ENCODE results near the gene NTN4. TPM values are rescaled to one million over a fixed set of nuclear protein-coding genes. Genes with fewer than 3 reads are reported as not detected.

NTN4 gene
- total RNA-seq, 1 experiment from 2014 or later: 0.17 TPM

GRCh38 chr12:95671265-95671664 lies 119.3 kb downstream of the NTN4 start:
- no peak for DNase-seq
- no peaks in the 10 kb centered on the region for H4K20me1 ChIP-seq (ENCODE audit: control insufficient read depth, insufficient read depth, insufficient read length)
- no peak overlapping the region for H3K27ac ChIP-seq (ENCODE audit: insufficient read length, low read depth, low read length)
- WGBS (ENCODE audit: extremely low coverage, insufficient read length, low lambda C conversion rate): no CpG with 5 or more reads among the region's 6 CpGs
- H3K9ac ChIP-seq (ENCODE audit: extremely low read depth, insufficient read length, low read length): no peak overlapping the region
- H2BK15ac ChIP-seq (ENCODE audit: low read depth, low read length): no peak overlapping the region
- no peak overlapping the region for H3K4ac ChIP-seq (ENCODE audit: low read depth, low read length)
- H3K4me2 ChIP-seq (ENCODE audit: insufficient read depth, insufficient read length, low read length): no peak overlapping the region
- H3K79me1 ChIP-seq (ENCODE audit: insufficient read depth, low read depth, low read length, poor library complexity, severe bottlenecking): no peaks in the 10 kb centered on the region
- H2BK20ac ChIP-seq (ENCODE audit: low read depth, low read length, poor library complexity, severe bottlenecking): no peak overlapping the region
- no peak overlapping the region for H3K56ac ChIP-seq (ENCODE audit: insufficient read length, low read depth, low read length)
- H3K23me2 ChIP-seq (ENCODE audit: insufficient read length, low read depth, low read length, poor library complexity, severe bottlenecking): no peaks in the 10 kb centered on the region
- H2BK5ac ChIP-seq (ENCODE audit: insufficient read length, low read length): no peak overlapping the region
- Mint-ChIP-seq H3K27ac (no peak overlapping the region), H3K4me1 (0 out of 4 replicates have a peak, but pooled peaks cover 0 to 4% of the 10 kb centered on the region in 2 experiments), H3K36me3 (ENCODE audit: insufficient read depth in 1 of 3, low read depth in 3 of 3) (peaks cover 0 to 11% (median 7%) of the 10 kb centered on the region in 3 experiments; a peak in 3 of 7 replicates), H3K9me3 (no peaks in the 10 kb centered on the region), H3K27me3 (ENCODE audit: low read depth) (no peaks in the 10 kb centered on the region), H3K4me3 (no peak overlapping the region)
- H4K8ac ChIP-seq (replicated peaks; ENCODE audit: insufficient read length, low read depth, low read length): no peak overlapping the region
- no peak overlapping the region for H2AK5ac ChIP-seq (ENCODE audit: insufficient read length, low read length)
- H3K23ac ChIP-seq (ENCODE audit: insufficient read length, low read depth, low read length): no peak overlapping the region
- H3K27me3 ChIP-seq (ENCODE audit: insufficient read depth, low read length): no peaks in the 10 kb centered on the region
- no peaks in the 10 kb centered on the region for H3K4me1 ChIP-seq (ENCODE audit: insufficient read depth, low read length)
- no peak overlapping the region for H4K91ac ChIP-seq (ENCODE audit: insufficient read length, low read depth, low read length)
- no peak overlapping the region for H3K14ac ChIP-seq (ENCODE audit: insufficient read depth, low read length)
- no peaks in the 10 kb centered on the region for H3K79me2 ChIP-seq (ENCODE audit: insufficient read depth, low read length)
- no peaks in the 10 kb centered on the region for H3K9me3 ChIP-seq (ENCODE audit: control insufficient read depth, low read depth, low read length)
- H3K18ac ChIP-seq (ENCODE audit: insufficient read length, low read depth, low read length): no peak overlapping the region
- H2BK120ac ChIP-seq (ENCODE audit: low read depth, low read length, poor library complexity, severe bottlenecking): no peak overlapping the region
- H4K5ac ChIP-seq (ENCODE audit: insufficient read length, low read depth, low read length): no peak overlapping the region
- H3T11ph ChIP-seq (ENCODE audit: low read length): no peak overlapping the region
- TF ChIP-seq CTCF (conservative IDR thresholded peaks at IDR 0.05): no peak
- no peak overlapping the region for H2AFZ ChIP-seq (ENCODE audit: low read length)
- no peak overlapping the region for H2BK12ac ChIP-seq (ENCODE audit: insufficient read length, low read depth, low read length)
